Measurements from ENCODE around the gene ACER2.

ACER2 gene

GRCh38 chr9:19416143-19416542 is 7.3 kb downstream of the ACER2 start:
- Histone ChIP-seq H4K91ac (ENCODE audit: low read length) (no peak overlapping the region), H3K4me2 (ENCODE audit: low read length, poor library complexity, severe bottlenecking) (no peak overlapping the region), H3K23ac (ENCODE audit: low read length in 2 of 2) (no peak overlapping the region), H3K14ac (ENCODE audit: low read length in 2 of 2) (no peak overlapping the region), H2BK5ac (ENCODE audit: low read depth, low read length, poor library complexity, severe bottlenecking) (no peak overlapping the region), H4K8ac (ENCODE audit: low read length) (no peak overlapping the region), H3K4me1 (ENCODE audit: control insufficient read depth, insufficient read depth, low read depth, low read length) (no peaks in the 10 kb centered on the region), H3K79me1 (replicated peaks; ENCODE audit: low read length, poor library complexity, severe bottlenecking) (peaks cover 12% of the 10 kb centered on the region), H3K27ac (ENCODE audit: low read length, poor library complexity, severe bottlenecking) (no peak overlapping the region), H3K4me3 (ENCODE audit: insufficient read depth in 1 of 2, low read depth in 1 of 2, low read length in 2 of 2) (no peak overlapping the region), H3K36me3 (ENCODE audit: control insufficient read depth in 1 of 2, insufficient read depth in 2 of 2, low read depth in 1 of 2, low read length in 2 of 2) (no peaks in the 10 kb centered on the region), H3K18ac (ENCODE audit: low read depth in 1 of 2, low read length in 2 of 2) (no peak overlapping the region), H2AFZ (ENCODE audit: low read depth, low read length) (no peak overlapping the region), H2BK15ac (ENCODE audit: low read depth, poor library complexity, severe bottlenecking) (no peak overlapping the region), H2BK12ac (ENCODE audit: low read length in 2 of 2) (no peak overlapping the region), H2BK120ac (ENCODE audit: low read depth, low read length) (no peak overlapping the region), H3K9ac (ENCODE audit: low read length) (no peak overlapping the region), H3K4ac (ENCODE audit: low read depth in 1 of 2, low read length in 2 of 2) (no peak overlapping the region), H3K9me3 (ENCODE audit: control insufficient read depth, low read length) (no peaks in the 10 kb centered on the region), H2AK5ac (ENCODE audit: low read length, severe bottlenecking) (no peak overlapping the region), H3K27me3 (ENCODE audit: control insufficient read depth in 1 of 2, insufficient read depth in 1 of 2, low read length in 2 of 2) (no peaks in the 10 kb centered on the region)
- WGBS: 100% methylated on average over 1 of the region's 2 CpGs
- DNase-seq: peak; percentile 48

DNA sequence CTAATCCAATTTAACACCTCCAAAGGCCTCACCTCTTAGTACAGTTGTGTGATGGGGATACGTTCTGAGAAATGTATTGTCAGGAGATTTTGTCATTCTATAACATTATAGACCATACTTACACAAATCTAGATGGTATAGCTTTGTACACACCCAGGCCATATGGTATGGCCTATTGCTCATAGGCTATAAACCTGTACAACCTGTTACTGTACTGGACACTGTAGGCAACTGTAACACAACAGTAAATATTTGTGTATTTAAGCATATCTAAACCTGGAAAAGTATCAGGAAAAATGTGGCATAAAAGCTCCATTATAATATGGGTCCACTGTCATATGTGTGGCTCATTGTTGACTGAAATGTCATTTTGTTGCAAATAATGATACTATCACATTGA is 12.1 kb downstream of the ACER2 start:
- H2BK12ac ChIP-seq (ENCODE audit: low read length in 2 of 2): no peak overlapping the region
- no peak overlapping the region for H3K14ac ChIP-seq (ENCODE audit: low read length in 2 of 2)
- H3K27me3 ChIP-seq (ENCODE audit: control insufficient read depth in 1 of 2, insufficient read depth in 1 of 2, low read length in 2 of 2): no peaks in the 10 kb centered on the region
- no peak overlapping the region for H3K4ac ChIP-seq (ENCODE audit: low read depth in 1 of 2, low read length in 2 of 2)
- no peak overlapping the region for H3K18ac ChIP-seq (ENCODE audit: low read depth in 1 of 2, low read length in 2 of 2)
- H3K4me1 ChIP-seq (ENCODE audit: control insufficient read depth, insufficient read depth, low read depth, low read length): no peaks in the 10 kb centered on the region
- H4K8ac ChIP-seq (ENCODE audit: low read length): no peak overlapping the region
- WGBS: no CpG with 5 or more reads among the region's 1 CpG
- peaks cover 0 to 15% of the 10 kb centered on the region in 2 experiments for H3K36me3 ChIP-seq (ENCODE audit: control insufficient read depth in 1 of 2, insufficient read depth in 2 of 2, low read depth in 1 of 2, low read length in 2 of 2)
- no peak overlapping the region for H2BK15ac ChIP-seq (ENCODE audit: low read depth, poor library complexity, severe bottlenecking)
- no peak overlapping the region for H3K4me3 ChIP-seq (ENCODE audit: insufficient read depth in 1 of 2, low read depth in 1 of 2, low read length in 2 of 2)
- no peak overlapping the region for H3K9ac ChIP-seq (ENCODE audit: low read length)
- H3K9me3 ChIP-seq (ENCODE audit: control insufficient read depth, low read length): no peaks in the 10 kb centered on the region
- H4K91ac ChIP-seq (ENCODE audit: low read length): no peak overlapping the region
- H3K27ac ChIP-seq (ENCODE audit: low read length, poor library complexity, severe bottlenecking): no peak overlapping the region
- no peak overlapping the region for H3K4me2 ChIP-seq (ENCODE audit: low read length, poor library complexity, severe bottlenecking)
- no peak overlapping the region for H2BK120ac ChIP-seq (ENCODE audit: low read depth, low read length)
- no peak overlapping the region for H2BK5ac ChIP-seq (ENCODE audit: low read depth, low read length, poor library complexity, severe bottlenecking)
- no peak overlapping the region for H3K23ac ChIP-seq (ENCODE audit: low read length in 2 of 2)
- H2AFZ ChIP-seq (ENCODE audit: low read depth, low read length): no peak overlapping the region
- no peak overlapping the region for H2AK5ac ChIP-seq (ENCODE audit: low read length, severe bottlenecking)
- no peak for DNase-seq
- peaks cover 6% of the 10 kb centered on the region for H3K79me1 ChIP-seq (replicated peaks; ENCODE audit: low read length, poor library complexity, severe bottlenecking)

GRCh38 chr9:19423163-19423562 is 14.4 kb downstream of the ACER2 start:
- Histone ChIP-seq H4K91ac (ENCODE audit: low read length) (no peak overlapping the region), H3K4me1 (ENCODE audit: control insufficient read depth, insufficient read depth, low read depth, low read length) (no peaks in the 10 kb centered on the region), H3K18ac (ENCODE audit: low read depth in 1 of 2, low read length in 2 of 2) (no peak overlapping the region), H4K8ac (ENCODE audit: low read length) (no peak overlapping the region), H3K27ac (ENCODE audit: low read length, poor library complexity, severe bottlenecking) (no peak overlapping the region), H3K4me2 (ENCODE audit: low read length, poor library complexity, severe bottlenecking) (no peak overlapping the region), H3K27me3 (ENCODE audit: control insufficient read depth in 1 of 2, insufficient read depth in 1 of 2, low read length in 2 of 2) (no peaks in the 10 kb centered on the region), H2BK12ac (ENCODE audit: low read length in 2 of 2) (peak overlapping the region in 1 of 2 experiments; percentile 6), H2AK5ac (ENCODE audit: low read length, severe bottlenecking) (no peak overlapping the region), H3K4me3 (ENCODE audit: insufficient read depth in 1 of 2, low read depth in 1 of 2, low read length in 2 of 2) (no peak overlapping the region), H3K36me3 (ENCODE audit: control insufficient read depth in 1 of 2, insufficient read depth in 2 of 2, low read depth in 1 of 2, low read length in 2 of 2) (peaks cover 0 to 15% of the 10 kb centered on the region in 2 experiments), H2AFZ (ENCODE audit: low read depth, low read length) (no peak overlapping the region), H2BK15ac (ENCODE audit: low read depth, poor library complexity, severe bottlenecking) (no peak overlapping the region), H3K14ac (ENCODE audit: low read length in 2 of 2) (no peak overlapping the region), H3K23ac (ENCODE audit: low read length in 2 of 2) (no peak overlapping the region), H3K9me3 (ENCODE audit: control insufficient read depth, low read length) (no peaks in the 10 kb centered on the region), H2BK5ac (ENCODE audit: low read depth, low read length, poor library complexity, severe bottlenecking) (no peak overlapping the region), H3K9ac (ENCODE audit: low read length) (no peak overlapping the region), H3K79me1 (replicated peaks; ENCODE audit: low read length, poor library complexity, severe bottlenecking) (peaks cover 6% of the 10 kb centered on the region), H3K4ac (ENCODE audit: low read depth in 1 of 2, low read length in 2 of 2) (no peak overlapping the region), H2BK120ac (ENCODE audit: low read depth, low read length) (no peak overlapping the region)
- WGBS: 80% methylated on average over 2 of the region's 3 CpGs
- DNase-seq: no peak

DNA sequence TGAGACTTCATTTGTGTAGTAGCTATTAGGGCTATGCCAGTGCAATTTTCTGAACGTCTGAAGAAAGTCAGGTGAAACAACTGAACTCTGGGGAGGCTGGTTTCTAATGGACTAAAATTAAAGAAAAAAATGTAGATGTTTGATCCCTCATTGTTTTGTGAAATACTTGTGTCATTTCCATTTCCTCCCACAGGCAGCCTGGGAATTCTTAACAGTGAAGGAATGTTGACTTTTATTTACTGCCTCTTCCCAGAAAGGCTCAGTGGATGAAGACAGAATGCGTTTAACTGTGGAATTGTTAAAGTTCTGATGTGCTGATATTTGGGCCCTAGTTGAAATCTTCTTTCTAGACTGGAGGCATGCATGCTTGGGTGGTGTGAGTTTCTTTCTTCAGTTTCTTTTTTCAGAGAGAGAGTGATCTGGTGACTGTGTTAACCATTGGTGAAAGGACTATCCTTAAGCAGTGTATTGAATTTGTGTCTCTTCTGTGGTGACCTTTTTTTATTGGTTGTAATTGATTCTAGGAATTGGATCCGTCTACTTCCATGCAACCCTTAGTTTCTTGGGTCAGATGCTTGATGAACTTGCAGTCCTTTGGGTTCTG is 15.5 kb downstream of the ACER2 start:
- Histone ChIP-seq H2BK12ac (ENCODE audit: low read length in 2 of 2) (no peak overlapping the region), H3K27ac (ENCODE audit: low read length, poor library complexity, severe bottlenecking) (no peak overlapping the region), H2BK5ac (ENCODE audit: low read depth, low read length, poor library complexity, severe bottlenecking) (no peak overlapping the region), H3K18ac (ENCODE audit: low read depth in 1 of 2, low read length in 2 of 2) (peak overlapping the region in 1 of 2 experiments; percentile 24), H3K27me3 (ENCODE audit: control insufficient read depth in 1 of 2, insufficient read depth in 1 of 2, low read length in 2 of 2) (no peaks in the 10 kb centered on the region), H3K4ac (ENCODE audit: low read depth in 1 of 2, low read length in 2 of 2) (no peak overlapping the region), H2BK120ac (ENCODE audit: low read depth, low read length) (no peak overlapping the region), H3K9ac (ENCODE audit: low read length) (no peak overlapping the region), H3K14ac (ENCODE audit: low read length in 2 of 2) (no peak overlapping the region), H3K79me1 (replicated peaks; ENCODE audit: low read length, poor library complexity, severe bottlenecking) (peaks cover 6% of the 10 kb centered on the region), H3K9me3 (ENCODE audit: control insufficient read depth, low read length) (no peaks in the 10 kb centered on the region), H3K4me3 (ENCODE audit: insufficient read depth in 1 of 2, low read depth in 1 of 2, low read length in 2 of 2) (no peak overlapping the region), H4K8ac (ENCODE audit: low read length) (no peak overlapping the region), H3K23ac (ENCODE audit: low read length in 2 of 2) (no peak overlapping the region), H3K36me3 (ENCODE audit: control insufficient read depth in 1 of 2, insufficient read depth in 2 of 2, low read depth in 1 of 2, low read length in 2 of 2) (peaks cover 0 to 20% of the 10 kb centered on the region in 2 experiments), H2AFZ (ENCODE audit: low read depth, low read length) (no peak overlapping the region), H4K91ac (ENCODE audit: low read length) (no peak overlapping the region), H2AK5ac (ENCODE audit: low read length, severe bottlenecking) (no peak overlapping the region), H3K4me1 (ENCODE audit: control insufficient read depth, insufficient read depth, low read depth, low read length) (no peaks in the 10 kb centered on the region), H3K4me2 (ENCODE audit: low read length, poor library complexity, severe bottlenecking) (no peak overlapping the region), H2BK15ac (ENCODE audit: low read depth, poor library complexity, severe bottlenecking) (no peak overlapping the region)
- DNase-seq: peak; percentile 22
- 31% methylated on average over 3 of the region's 3 CpGs for WGBS

Measured in mesenchymal stem cell (in vitro differentiated cells and primary cell).